Measurements from ENCODE around the gene GPR162.

The GPR162 gene

DNA sequence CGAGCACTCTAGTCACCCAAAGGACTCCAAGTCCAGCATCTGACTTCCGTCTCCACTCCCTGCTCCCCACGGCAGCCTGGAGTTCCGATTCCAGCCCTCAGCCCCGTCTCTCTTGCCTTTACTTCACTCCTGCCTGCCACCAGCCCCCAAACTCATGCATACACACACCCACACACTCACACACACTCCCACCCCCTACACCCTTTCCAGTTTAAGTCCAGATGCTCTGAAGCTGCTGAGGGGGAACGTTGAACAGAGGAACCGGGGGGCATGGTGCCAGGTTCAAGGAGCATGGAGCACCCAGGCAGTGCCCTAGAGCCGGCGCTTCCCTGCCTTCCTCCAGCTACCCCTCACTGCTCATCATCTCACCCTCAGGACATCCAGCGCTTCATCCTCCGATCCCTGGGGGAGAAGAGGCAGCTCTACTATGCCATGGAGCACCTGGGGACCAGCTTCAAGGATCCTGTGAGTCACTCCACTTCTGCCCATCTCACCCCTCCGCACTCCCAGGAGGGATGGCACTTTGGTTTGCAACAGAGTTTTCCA is 9.9 kb downstream of the GPR162 start:
- H3K9me2 ChIP-seq (replicated peaks; ENCODE audit: control insufficient read depth, low read length) = no peaks in the 10 kb centered on the region

DNA sequence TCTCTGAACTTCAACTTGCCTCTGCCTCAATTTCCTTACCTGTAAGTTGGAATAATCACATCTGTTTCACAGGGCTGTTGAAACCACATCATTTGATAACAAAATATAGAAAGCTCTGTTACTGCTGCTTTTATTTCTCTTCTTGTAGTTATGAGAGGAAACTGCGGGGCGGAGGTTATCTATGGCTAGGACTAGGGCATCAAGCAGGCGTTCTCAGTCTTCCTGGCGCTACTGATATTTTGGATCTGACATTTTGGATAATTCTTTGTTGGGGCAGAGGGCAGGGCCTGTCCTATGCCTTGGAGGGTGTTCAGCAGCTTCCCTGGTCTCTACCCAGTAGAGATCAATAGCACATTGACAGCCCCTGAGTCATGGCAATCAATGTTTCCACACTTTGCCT is 10.5 kb downstream of the GPR162 start:
- no peak overlapping the region for H3K27ac ChIP-seq (ENCODE audit: low read depth, low read length)
- no peak for TF ChIP-seq CTCF (IDR thresholded peaks at IDR 0.05; ENCODE audit: low read depth, low read length, poor library complexity, severe bottlenecking)
- TF ChIP-seq EZH2phosphoT487 (IDR thresholded peaks at IDR 0.05; ENCODE audit: borderline replicate concordance, low read length) = no peak
- H3K4me1 ChIP-seq (ENCODE audit: control insufficient read depth, low read length) = peaks cover 27% of the 10 kb centered on the region
- no peaks in the 10 kb centered on the region for H3K36me3 ChIP-seq (ENCODE audit: control insufficient read depth, low read length)
- no peaks in the 10 kb centered on the region for H4K20me1 ChIP-seq (ENCODE audit: control insufficient read depth, insufficient read depth, low read depth, low read length)
- no peaks in the 10 kb centered on the region for H3F3A ChIP-seq (ENCODE audit: control insufficient read depth, insufficient read depth)
- H3K4me3 ChIP-seq (ENCODE audit: low read length) = no peak overlapping the region
- H3K9me2 ChIP-seq (replicated peaks; ENCODE audit: control insufficient read depth, low read length) = no peaks in the 10 kb centered on the region
- no peak overlapping the region for H3K4me2 ChIP-seq (ENCODE audit: low read length)
- no peaks in the 10 kb centered on the region for H3K79me2 ChIP-seq (ENCODE audit: control insufficient read depth, low read length)
- no peaks in the 10 kb centered on the region for H3K9me3 ChIP-seq (ENCODE audit: control insufficient read depth, insufficient read depth, low read length)
- peaks cover 58% of the 10 kb centered on the region for H3K27me3 ChIP-seq (ENCODE audit: control insufficient read depth, low read length)

More for the DNA sequence above, 9.9 kb downstream of the GPR162 start:
- peaks cover 64% of the 10 kb centered on the region for H3K27me3 ChIP-seq (ENCODE audit: control insufficient read depth, low read length)
- H3K79me2 ChIP-seq (ENCODE audit: control insufficient read depth, low read length) = no peaks in the 10 kb centered on the region
- TF ChIP-seq EZH2phosphoT487 (IDR thresholded peaks at IDR 0.05; ENCODE audit: borderline replicate concordance, low read length) = no peak
- TF ChIP-seq CTCF (IDR thresholded peaks at IDR 0.05; ENCODE audit: low read depth, low read length, poor library complexity, severe bottlenecking) = no peak
- H3F3A ChIP-seq (ENCODE audit: control insufficient read depth, insufficient read depth) = no peaks in the 10 kb centered on the region
- no peak overlapping the region for H3K4me2 ChIP-seq (ENCODE audit: low read length)
- H3K4me1 ChIP-seq (ENCODE audit: control insufficient read depth, low read length) = peaks cover 27% of the 10 kb centered on the region
- no peak overlapping the region for H3K27ac ChIP-seq (ENCODE audit: low read depth, low read length)
- no peak overlapping the region for H3K4me3 ChIP-seq (ENCODE audit: low read length)
- no peaks in the 10 kb centered on the region for H3K9me3 ChIP-seq (ENCODE audit: control insufficient read depth, insufficient read depth, low read length)
- no peaks in the 10 kb centered on the region for H3K36me3 ChIP-seq (ENCODE audit: control insufficient read depth, low read length)
- H4K20me1 ChIP-seq (ENCODE audit: control insufficient read depth, insufficient read depth, low read depth, low read length) = no peaks in the 10 kb centered on the region

GRCh38 chr12:6833189-6833890 is 11.7 kb downstream of the GPR162 start:
- Histone ChIP-seq H3K27ac (ENCODE audit: low read depth, low read length) (no peak overlapping the region), H3K27me3 (ENCODE audit: control insufficient read depth, low read length) (peaks cover 48% of the 10 kb centered on the region), H4K20me1 (ENCODE audit: control insufficient read depth, insufficient read depth, low read depth, low read length) (no peaks in the 10 kb centered on the region), H3K4me1 (ENCODE audit: control insufficient read depth, low read length) (peaks cover 21% of the 10 kb centered on the region), H3K9me3 (ENCODE audit: control insufficient read depth, insufficient read depth, low read length) (no peaks in the 10 kb centered on the region), H3K79me2 (ENCODE audit: control insufficient read depth, low read length) (no peaks in the 10 kb centered on the region), H3F3A (ENCODE audit: control insufficient read depth, insufficient read depth) (no peaks in the 10 kb centered on the region), H3K9me2 (replicated peaks; ENCODE audit: control insufficient read depth, low read length) (no peaks in the 10 kb centered on the region), H3K4me2 (ENCODE audit: low read length) (no peak overlapping the region), H3K4me3 (ENCODE audit: low read length) (no peak overlapping the region), H3K36me3 (ENCODE audit: control insufficient read depth, low read length) (no peaks in the 10 kb centered on the region)
- TF ChIP-seq EZH2phosphoT487 (IDR thresholded peaks at IDR 0.05; ENCODE audit: borderline replicate concordance, low read length) (no peak), CTCF (IDR thresholded peaks at IDR 0.05; ENCODE audit: low read depth, low read length, poor library complexity, severe bottlenecking) (no peak)
